ENCODE results near the gene NELFE.

GRCh38 chr6:31954511-31954910 lies 4.3 kb downstream of the NELFE start:
- TF ChIP-seq, protein P1, sequence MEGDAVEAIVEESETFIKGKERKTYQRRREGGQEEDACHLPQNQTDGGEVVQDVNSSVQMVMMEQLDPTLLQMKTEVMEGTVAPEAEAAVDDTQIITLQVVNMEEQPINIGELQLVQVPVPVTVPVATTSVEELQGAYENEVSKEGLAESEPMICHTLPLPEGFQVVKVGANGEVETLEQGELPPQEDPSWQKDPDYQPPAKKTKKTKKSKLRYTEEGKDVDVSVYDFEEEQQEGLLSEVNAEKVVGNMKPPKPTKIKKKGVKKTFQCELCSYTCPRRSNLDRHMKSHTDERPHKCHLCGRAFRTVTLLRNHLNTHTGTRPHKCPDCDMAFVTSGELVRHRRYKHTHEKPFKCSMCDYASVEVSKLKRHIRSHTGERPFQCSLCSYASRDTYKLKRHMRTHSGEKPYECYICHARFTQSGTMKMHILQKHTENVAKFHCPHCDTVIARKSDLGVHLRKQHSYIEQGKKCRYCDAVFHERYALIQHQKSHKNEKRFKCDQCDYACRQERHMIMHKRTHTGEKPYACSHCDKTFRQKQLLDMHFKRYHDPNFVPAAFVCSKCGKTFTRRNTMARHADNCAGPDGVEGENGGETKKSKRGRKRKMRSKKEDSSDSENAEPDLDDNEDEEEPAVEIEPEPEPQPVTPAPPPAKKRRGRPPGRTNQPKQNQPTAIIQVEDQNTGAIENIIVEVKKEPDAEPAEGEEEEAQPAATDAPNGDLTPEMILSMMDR (IDR thresholded peaks at IDR 0.05): no peak
- TF ChIP-seq POLR2A (IDR thresholded peaks at IDR 0.05): no peak

All from right lobe of liver (tissue), 4 donors.